Duodenal mucosa (tissue), 2 donors: ENCODE measurements around the gene POR.

Experiments
- H3K27ac ChIP-seq: one replicate; pipeline ENCODE4 v1.7.0; 2013; ENCODE audit warnings: low read depth, low read length
- H3K27me3 ChIP-seq, 2 donors: one replicate each; pipeline ENCODE4 v1.7.0; 2013; ENCODE audit warnings: low read length in 2 of 2, control low read depth in 1 of 2; ENCODE audit not compliant: insufficient read depth in 2 of 2, control insufficient read depth in 1 of 2
- H3K36me3 ChIP-seq, 2 donors: one replicate each; pipeline ENCODE4 v1.7.0; 2013; ENCODE audit warnings: low read length in 2 of 2, control low read depth in 1 of 2; ENCODE audit not compliant: insufficient read depth in 2 of 2, control insufficient read depth in 1 of 2
- H3K4me1 ChIP-seq, 2 donors: one replicate each; pipeline ENCODE4 v1.7.0; 2013; ENCODE audit warnings: low read length in 2 of 2, control low read depth in 1 of 2; ENCODE audit not compliant: insufficient read depth in 2 of 2, control insufficient read depth in 1 of 2
- H3K4me3 ChIP-seq, 2 donors: one replicate each; pipeline ENCODE4 v1.7.0; 2013; ENCODE audit warnings: low read length in 2 of 2, low read depth in 1 of 2
- H3K9ac ChIP-seq, 2 donors: one replicate each; pipeline ENCODE4 v1.7.0; 2013; ENCODE audit warnings: low read length in 2 of 2, low read depth in 1 of 2
- H3K9me3 ChIP-seq, 2 donors: one replicate each; pipeline ENCODE4 v1.7.0; 2013; ENCODE audit warnings: low read length in 2 of 2, control low read depth in 1 of 2; ENCODE audit not compliant: control insufficient read depth in 1 of 2

The POR gene

DNA sequence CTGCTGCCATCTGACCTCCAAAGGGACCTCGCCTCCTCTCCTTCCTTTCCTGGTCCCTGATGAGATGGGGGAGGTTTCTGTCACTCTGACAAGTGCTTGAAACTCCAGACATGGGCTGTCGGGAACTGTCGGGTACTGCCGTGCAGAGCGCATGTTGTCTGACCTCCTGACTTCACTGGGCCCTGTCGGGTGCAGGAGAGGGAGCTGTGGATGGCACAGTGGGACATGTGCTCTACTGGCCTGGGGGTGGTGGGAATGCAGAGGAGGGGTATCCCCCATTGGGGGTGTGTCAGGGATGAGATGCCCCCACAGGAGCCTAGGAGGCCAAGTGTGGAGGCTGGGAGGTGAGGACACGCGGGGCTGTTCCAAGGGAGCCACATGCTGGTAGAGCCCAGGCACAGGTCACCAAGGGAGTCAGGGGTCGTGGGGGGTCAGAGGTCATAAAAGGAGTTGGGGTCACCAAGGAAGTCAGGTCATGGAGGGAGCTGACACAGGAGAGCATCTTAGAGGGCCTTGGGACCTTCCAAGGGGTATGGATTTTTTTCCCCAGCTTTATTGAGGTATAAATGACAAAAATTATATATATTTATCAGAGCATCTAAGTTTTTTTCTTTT, 48.5 kb downstream of the POR start:
- Histone ChIP-seq H3K4me3 (no peak overlapping the region), H3K4me1 (peaks cover 19 to 28% of the 10 kb centered on the region in 2 donors), H3K36me3 (peaks cover 8 to 43% of the 10 kb centered on the region in 2 donors), H3K9me3 (no peaks in the 10 kb centered on the region), H3K9ac (no peak overlapping the region), H3K27me3 (no peaks in the 10 kb centered on the region), H3K27ac (peak overlapping the region; percentile 44)

DNA sequence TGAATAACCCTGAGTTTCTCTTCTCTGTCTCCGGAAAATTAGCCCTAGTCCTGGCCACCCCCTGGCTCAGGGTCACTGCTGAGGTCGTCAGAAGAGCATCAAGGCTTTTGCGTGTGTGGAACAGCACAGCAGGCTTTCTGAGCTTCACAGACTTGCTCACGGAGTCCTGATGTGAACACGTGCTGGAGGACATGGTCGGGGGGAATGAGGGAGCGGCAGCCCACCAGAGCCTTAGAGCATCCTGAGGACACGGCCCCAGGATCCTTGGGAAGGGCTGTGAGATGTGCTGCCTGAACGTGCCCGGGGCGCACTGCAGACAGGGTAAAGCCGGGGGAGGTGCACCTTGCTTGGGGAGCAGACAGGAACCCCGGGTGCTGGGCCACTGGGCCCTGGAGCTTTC, 50.7 kb downstream of the POR start:
- Histone ChIP-seq H3K36me3 (peaks cover 8 to 35% of the 10 kb centered on the region in 2 donors), H3K4me3 (no peak overlapping the region), H3K9ac (no peak overlapping the region), H3K27me3 (no peaks in the 10 kb centered on the region), H3K9me3 (no peaks in the 10 kb centered on the region), H3K27ac (peak overlapping the region; percentile 70), H3K4me1 (peaks cover 14 to 20% of the 10 kb centered on the region in 2 donors)

DNA sequence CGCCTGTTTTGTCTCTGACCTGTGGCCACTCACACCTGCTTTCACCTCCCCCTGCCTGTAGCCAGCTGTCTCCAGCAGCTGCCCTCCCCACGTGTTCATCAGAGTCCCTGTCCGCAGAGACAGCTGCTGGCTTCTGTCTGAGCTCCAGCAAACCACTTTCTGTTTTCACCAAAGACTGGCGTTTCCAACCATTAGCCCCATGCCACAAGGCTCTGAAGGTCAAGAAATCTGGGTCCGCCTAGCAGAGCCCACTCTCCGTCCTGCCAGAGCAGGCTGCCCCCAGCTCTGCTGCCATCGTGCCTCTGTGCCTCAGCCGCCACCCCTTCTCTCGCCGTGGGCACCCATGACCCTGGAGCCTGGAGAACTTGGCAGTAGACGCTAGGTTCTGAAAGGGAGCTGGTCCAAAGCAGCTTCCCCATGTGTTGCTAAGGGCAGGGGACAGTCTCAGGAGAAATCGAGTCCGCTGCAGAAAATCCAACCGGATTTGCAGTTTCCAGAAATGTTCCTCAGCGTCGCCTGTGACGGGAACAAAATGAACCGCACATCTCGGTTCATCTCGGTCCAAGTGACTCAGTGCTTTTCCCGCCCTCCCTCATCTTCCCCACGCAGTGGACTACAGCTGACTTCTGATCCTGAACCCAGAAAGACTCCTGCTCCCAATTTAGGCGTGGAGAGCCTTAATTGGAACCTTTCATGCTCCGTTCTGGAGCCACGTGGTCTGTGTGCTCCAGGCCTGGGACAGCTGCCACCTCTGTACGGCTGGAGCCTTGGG, 51.4 kb downstream of the POR start:
- Histone ChIP-seq H3K9ac (peak overlapping the region in 1 of 2 donors; percentile 22), H3K4me1 (peaks cover 17 to 23% of the 10 kb centered on the region in 2 donors), H3K27ac (peak overlapping the region; percentile 70), H3K4me3 (peak overlapping the region in 1 of 2 donors; percentile 21), H3K9me3 (no peaks in the 10 kb centered on the region), H3K36me3 (peaks cover 8 to 35% of the 10 kb centered on the region in 2 donors), H3K27me3 (no peaks in the 10 kb centered on the region)

DNA sequence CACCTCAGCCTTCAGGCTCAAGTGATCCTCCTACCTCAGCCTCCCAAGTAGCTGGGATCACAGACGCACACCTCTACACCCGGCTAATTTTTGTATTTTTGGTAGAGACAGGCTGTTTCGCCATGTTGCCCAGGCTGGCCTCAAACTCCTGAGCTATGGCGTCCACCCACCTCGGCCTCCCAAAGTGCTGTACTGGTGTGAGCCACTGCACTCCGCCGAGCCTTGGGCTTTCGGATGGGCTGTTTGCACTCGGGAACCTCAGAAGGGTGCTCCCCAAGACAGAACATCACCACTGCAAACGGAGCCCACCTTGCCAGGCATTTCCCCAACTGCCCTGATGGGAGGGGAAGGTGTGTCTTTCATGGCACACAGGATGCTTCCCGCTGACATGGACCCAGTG, 52.1 kb downstream of the POR start:
- Histone ChIP-seq H3K4me3 (no peak overlapping the region), H3K27me3 (no peaks in the 10 kb centered on the region), H3K9ac (no peak overlapping the region), H3K27ac (peak overlapping the region; percentile 15), H3K9me3 (no peaks in the 10 kb centered on the region), H3K4me1 (peaks cover 24 to 30% of the 10 kb centered on the region in 2 donors), H3K36me3 (peaks cover 8 to 33% of the 10 kb centered on the region in 2 donors)

DNA sequence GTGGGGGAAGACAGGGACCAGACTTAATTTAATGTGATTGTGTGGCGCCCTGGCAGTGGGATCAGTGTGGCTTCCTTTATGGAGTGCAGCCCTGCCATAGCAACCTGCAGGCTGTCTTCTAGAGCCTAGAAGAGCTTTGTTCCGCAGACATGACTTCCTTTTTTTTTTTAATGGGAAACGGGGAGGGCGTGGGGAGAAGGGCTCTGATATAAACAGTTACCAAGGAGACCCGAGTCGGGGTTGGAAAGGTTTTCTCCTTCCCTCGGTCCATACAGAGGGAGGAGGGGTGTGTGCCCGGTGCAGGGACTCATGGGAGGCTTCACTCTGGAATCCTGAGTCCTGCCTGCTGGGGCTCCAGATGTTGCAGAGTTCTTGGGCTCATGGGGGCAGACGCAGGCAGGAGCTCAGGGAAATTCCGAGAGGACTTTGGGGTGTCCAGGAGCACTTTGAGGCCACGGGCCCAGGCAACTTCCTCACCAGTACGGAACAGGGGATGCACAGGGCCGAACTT, 52.6 kb downstream of the POR start:
- Histone ChIP-seq H3K36me3 (peaks cover 8 to 35% of the 10 kb centered on the region in 2 donors), H3K4me3 (peak overlapping the region in 1 of 2 donors; percentile 6), H3K4me1 (peaks cover 27 to 34% of the 10 kb centered on the region in 2 donors), H3K9ac (no peak overlapping the region), H3K9me3 (no peaks in the 10 kb centered on the region), H3K27me3 (no peaks in the 10 kb centered on the region), H3K27ac (peak overlapping the region; percentile 15)

DNA sequence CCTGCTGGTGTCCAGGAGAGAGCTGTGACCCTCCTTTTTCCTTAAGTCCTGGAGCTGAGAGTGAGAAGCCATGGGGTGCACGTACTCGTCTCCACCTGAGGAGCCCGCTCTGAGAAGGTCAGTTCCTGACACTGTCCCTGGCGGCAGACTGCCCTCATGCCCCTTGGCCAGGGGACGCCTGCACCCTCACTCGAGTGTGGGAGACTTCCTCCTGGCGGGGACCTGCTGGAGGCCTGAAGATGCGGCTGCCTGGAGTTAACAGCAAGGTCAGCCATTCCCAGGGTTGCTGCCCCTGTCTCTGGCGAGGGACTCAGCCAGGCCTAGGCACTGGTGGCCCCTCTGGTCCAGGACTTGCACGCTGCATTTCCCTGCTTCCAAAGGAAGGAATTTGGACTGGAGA, 53.1 kb downstream of the POR start:
- peaks cover 8 to 32% of the 10 kb centered on the region in 2 donors for H3K36me3 ChIP-seq
- no peak overlapping the region for H3K27ac ChIP-seq
- no peaks in the 10 kb centered on the region for H3K9me3 ChIP-seq
- peaks cover 27 to 33% of the 10 kb centered on the region in 2 donors for H3K4me1 ChIP-seq
- peak overlapping the region in 1 of 2 donors; percentile 6 for H3K4me3 ChIP-seq
- no peak overlapping the region for H3K9ac ChIP-seq
- H3K27me3 ChIP-seq, result no peaks in the 10 kb centered on the region

DNA sequence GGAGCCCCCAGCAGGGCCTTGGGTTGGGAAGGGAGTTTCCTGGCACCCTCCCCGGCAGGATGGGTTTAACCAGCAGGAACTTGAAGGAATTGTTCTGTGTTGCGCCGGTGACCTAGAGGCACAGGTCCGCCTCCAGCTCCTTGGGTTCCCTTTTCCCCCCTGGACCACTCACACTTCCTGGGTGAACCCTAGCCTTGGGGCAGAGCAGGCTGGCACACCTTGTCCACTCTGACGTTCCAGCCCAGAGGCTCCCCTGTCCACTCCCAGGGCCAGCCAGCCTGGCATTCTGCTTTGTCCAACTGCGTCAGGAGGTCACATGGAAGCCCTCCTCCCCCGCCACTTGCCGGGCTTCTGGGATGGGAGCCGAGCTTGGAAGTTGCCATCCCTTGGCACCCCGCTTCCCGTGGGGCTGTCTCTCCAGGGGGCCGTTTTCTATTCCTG, 53.6 kb downstream of the POR start:
- Histone ChIP-seq H3K4me3 (no peak overlapping the region), H3K4me1 (peaks cover 27 to 28% of the 10 kb centered on the region in 2 donors), H3K27ac (no peak overlapping the region), H3K36me3 (peaks cover 8 to 34% of the 10 kb centered on the region in 2 donors), H3K27me3 (no peaks in the 10 kb centered on the region), H3K9me3 (no peaks in the 10 kb centered on the region), H3K9ac (no peak overlapping the region)

DNA sequence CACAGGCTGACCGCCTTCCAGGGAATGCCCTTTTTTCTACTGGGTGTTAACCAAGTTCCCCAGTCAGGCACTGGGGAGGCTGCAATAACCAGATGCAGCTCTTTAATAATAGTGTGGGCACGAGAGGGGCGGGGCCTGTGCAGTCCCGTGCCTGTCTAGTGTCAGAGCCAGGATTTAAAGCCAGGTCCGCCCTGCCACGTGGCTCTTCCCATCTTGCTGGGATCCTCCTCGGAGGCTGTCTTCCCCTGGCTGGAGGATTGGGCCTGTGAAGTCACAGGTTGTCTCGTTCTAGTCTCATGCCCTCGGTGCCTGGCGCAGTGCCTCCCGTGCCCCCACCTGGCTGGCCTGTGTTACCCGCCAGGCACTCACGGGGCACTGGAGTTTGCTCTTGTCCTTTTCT, 54.2 kb downstream of the POR start:
- peaks cover 27 to 28% of the 10 kb centered on the region in 2 donors for H3K4me1 ChIP-seq
- peaks cover 8 to 40% of the 10 kb centered on the region in 2 donors for H3K36me3 ChIP-seq
- no peaks in the 10 kb centered on the region for H3K9me3 ChIP-seq
- no peak overlapping the region for H3K9ac ChIP-seq
- H3K27ac ChIP-seq, result no peak overlapping the region
- H3K27me3 ChIP-seq, result no peaks in the 10 kb centered on the region
- H3K4me3 ChIP-seq, result no peak overlapping the region

DNA sequence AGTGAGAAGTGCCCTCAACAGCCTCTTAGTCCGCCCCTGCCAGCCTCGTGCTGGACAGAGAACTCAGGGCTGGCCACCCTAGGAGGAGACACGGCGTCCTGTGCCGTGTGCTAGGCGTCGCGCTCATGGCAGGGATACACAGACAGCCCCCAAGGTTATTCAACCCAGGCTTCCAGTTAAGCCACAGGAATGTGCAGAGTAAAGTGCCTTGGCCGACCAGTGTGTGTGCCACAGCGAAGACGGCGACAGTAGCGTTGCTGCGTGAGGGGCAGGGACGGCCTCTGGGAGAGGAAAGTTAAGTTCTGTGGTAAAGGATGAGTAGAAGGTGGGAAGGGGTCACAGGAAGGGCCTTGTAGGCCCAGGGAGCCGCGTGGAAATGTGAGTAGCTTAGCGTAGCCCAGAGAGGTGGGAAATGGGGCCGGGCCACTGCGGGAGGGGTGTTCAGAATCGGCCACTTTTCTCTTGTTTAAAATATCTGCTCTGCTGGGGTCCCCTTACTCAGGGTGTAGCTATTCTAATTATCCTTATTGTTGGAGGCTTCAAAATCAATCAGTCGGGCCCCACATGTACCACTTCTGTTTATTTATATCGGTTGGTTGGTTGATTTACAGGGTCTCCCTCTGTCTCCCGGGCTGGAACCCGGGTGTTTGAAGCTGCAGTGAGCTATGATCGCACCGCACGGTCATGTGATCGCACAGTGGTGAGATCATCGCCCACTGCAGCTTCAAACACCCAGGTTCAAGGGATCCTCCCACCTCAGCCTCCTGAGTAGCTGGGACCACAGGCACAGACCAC, 54.9 kb downstream of the POR start:
- Histone ChIP-seq H3K4me1 (peaks cover 27 to 28% of the 10 kb centered on the region in 2 donors), H3K9ac (no peak overlapping the region)

More for the DNA sequence above, 54.9 kb downstream of the POR start:
- Histone ChIP-seq H3K9me3 (no peaks in the 10 kb centered on the region), H3K36me3 (peaks cover 8 to 38% of the 10 kb centered on the region in 2 donors), H3K4me3 (no peak overlapping the region), H3K27me3 (no peaks in the 10 kb centered on the region), H3K27ac (no peak overlapping the region)
